AG04449 (cell line): ENCODE data around the gene GRAMD1C.

Source experiments
- CTCF ChIA-PET: fragments of 350-600 bp; formaldehyde crosslinking; extraction: SDS; loops from one replicate; lab custom pipeline; 2021; ENCODE audit warnings: antibody characterized with exemption; lab: Yijun Ruan, JAX
- POLR2A ChIA-PET: fragments of 400-600, 350-600 bp; formaldehyde crosslinking; extraction: SDS; loops from one replicate; lab custom pipeline; 2020; ENCODE audit warnings: antibody characterized with exemption, inconsistent platforms; lab: Yijun Ruan, JAX
- DNase-seq: peaks from one replicate; pipeline ENCODE4 v3.0.0-alpha.2; 2010; ENCODE audit warnings: low read depth, low spot score
- H3K4me3 ChIP-seq: 2 replicates; pipeline ENCODE4 v1.5.1; 2011; ENCODE audit warnings: low read depth, mild to moderate bottlenecking, control low read depth, low read length
- TF ChIP-seq, protein P1 (sequence below): IDR thresholded peaks from one replicate; pipeline ENCODE4 v1.5.1; 2011; ENCODE audit warnings: mild to moderate bottlenecking, moderate library complexity, low read length, control low read depth, inconsistent platforms; ENCODE audit not compliant: insufficient read depth; ENCODE audit errors: missing control alignments

The GRAMD1C gene

DNA sequence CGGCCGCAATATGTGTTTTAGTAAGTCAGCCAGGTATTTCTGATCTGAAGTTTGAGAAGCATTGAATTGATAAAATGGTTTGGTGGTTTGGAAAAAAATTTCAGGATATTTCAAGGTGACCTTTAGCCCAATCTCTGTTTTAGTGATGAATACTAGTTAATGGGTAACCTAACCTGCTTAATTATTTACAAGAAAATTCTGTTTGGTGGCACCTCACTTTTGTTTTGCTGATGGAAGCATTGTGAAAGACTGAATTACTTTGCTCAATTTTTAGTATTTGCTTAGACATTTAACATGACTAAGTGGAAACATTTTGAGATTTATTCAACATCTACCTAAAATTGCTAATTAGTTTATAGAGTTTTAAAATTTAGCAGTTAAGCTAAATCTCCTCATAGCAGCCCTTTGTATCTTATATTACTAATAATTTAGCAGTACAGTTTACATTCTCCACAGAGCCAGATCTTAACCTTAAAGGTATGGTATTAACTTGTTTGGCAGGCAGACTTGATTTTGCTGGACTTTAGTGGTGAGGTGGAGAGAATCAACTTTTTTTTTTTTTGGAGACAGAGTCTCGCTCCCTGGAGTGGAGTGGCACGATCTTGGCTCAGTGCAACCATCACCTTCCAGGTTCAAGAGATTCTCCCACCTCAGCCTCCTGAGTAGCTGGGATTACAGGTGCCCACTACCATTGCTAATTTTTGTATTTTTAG lies 35.4 kb downstream of the GRAMD1C start:
- no peak overlapping the region for H3K4me3 ChIP-seq
- ChIA-PET CTCF (no interaction called here), POLR2A (no interaction called here)
- TF ChIP-seq, protein P1, sequence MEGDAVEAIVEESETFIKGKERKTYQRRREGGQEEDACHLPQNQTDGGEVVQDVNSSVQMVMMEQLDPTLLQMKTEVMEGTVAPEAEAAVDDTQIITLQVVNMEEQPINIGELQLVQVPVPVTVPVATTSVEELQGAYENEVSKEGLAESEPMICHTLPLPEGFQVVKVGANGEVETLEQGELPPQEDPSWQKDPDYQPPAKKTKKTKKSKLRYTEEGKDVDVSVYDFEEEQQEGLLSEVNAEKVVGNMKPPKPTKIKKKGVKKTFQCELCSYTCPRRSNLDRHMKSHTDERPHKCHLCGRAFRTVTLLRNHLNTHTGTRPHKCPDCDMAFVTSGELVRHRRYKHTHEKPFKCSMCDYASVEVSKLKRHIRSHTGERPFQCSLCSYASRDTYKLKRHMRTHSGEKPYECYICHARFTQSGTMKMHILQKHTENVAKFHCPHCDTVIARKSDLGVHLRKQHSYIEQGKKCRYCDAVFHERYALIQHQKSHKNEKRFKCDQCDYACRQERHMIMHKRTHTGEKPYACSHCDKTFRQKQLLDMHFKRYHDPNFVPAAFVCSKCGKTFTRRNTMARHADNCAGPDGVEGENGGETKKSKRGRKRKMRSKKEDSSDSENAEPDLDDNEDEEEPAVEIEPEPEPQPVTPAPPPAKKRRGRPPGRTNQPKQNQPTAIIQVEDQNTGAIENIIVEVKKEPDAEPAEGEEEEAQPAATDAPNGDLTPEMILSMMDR = no peak
- no peak for DNase-seq

DNA sequence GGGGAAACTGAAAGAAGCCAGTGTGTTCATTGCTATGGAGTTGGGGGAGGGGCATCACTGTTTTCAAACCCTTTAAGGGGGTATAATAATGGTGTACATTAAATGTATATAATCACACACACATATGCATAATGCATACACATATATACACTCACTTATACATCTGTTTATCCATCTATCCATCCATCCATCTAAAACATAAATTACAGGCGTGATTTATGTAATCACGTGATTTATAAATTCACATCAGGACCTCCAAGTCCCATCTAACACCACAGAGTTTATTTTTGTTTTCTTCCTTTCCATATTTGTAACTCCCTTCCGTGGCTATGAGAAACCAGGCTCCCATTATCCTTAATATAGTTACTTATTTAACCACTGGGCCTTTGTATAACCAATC lies 39.8 kb downstream of the GRAMD1C start:
- POLR2A ChIA-PET = no interaction called here
- no peak for DNase-seq
- TF ChIP-seq, protein P1 = no peak
- H3K4me3 ChIP-seq = no peak overlapping the region
- CTCF ChIA-PET = no interaction called here

DNA sequence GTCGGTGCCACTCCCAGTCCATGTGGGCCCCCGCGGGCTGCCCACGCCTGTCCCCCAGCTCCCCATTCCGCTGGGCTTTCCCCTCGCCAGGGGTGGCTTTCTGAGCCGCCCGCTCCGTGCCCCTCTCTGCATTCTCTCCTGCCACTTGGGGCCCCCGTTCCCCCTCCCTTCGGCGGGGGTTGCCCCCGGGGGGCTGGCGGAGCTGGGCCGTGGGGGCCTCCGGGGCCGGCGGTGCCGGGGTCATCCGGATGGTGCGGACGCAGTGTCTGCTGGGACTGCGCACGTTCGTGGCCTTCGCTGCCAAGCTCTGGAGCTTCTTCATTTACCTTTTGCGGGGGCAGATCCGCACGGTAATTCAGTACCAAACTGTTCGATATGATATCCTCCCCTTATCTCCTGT lies 46.5 kb downstream of the GRAMD1C start:
- ChIA-PET POLR2A (no interaction called here), CTCF (no interaction called here)
- TF ChIP-seq, protein P1 = no peak
- no peak for DNase-seq
- no peak overlapping the region for H3K4me3 ChIP-seq

DNA sequence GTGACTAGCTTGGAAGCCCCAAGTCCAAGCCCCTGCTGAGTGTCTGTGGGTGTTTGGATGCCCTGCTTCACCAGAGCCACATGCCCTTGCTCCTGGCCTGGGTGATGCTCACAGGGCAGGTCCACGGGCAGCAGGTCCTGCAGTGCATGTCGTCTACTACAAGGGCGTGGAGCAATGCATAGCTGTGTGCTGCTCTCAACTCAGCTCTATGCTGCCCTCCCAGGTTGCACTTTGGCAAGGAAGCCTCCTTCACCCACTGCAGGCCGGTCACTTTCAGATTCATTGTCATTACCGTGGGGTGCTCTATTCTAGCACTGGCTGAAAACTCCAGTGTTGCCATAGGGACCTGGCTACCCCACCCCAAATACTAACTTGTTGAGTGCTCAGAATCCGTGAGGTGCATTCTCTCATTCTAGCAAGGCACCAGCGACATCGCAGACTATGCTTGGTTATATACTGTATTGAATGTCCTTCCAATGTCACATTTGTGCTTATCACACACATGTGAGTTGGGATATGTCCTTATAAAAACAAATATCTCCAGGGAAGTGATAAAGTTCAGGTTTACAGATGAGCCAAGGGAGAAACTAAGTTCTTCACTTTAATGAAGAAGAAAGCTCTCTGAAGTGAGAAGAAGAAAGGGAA lies 51.8 kb downstream of the GRAMD1C start:
- CTCF ChIA-PET = no interaction called here
- TF ChIP-seq, protein P1 = no peak
- no peak for DNase-seq
- POLR2A ChIA-PET = no interaction called here
- H3K4me3 ChIP-seq = no peak overlapping the region

DNA sequence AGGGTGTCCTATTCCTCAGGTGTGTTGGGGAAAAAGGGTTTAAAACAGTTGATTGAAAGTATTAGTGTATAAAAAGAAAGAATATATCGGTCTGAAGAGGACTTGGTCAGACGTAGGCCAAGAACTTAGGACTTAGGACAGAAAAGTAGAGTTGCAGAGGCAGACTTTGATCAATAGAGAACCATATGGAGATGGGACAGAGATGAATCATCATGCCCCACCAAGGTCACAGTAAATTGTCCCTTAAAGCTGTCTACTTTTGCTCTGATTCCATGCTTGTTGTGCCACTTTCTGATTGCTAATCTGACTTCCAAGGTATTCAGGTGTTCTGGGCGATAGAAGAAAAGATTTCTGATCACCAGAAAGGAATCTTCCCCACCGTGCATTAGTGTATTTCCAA lies 56.3 kb downstream of the GRAMD1C start:
- no peak for DNase-seq
- no peak overlapping the region for H3K4me3 ChIP-seq
- ChIA-PET CTCF (interaction anchor here (1.1 kb wide), 1 partner anchor 50 kb away, joined by 6 read pairs; no protein-coding TSS in a partner anchor), POLR2A (no interaction called here)
- TF ChIP-seq, protein P1 = no peak

DNA sequence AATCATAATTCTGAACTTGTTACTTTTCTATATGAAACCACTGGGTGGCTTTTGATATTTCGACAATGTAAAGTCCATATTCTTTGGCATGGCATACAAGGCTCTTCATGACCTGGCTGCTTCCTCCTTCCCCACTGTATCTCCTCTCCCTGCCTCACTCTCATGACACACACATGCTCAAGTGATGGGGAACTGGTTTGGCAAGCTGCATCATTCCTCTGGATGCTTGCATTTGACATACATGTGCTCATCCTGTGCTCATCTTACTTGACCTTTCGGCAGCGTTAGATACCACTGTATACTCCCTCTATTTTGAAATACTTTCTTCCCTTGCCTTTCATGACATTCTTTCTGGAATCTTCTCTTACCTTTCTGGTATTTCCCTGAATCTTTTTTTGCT lies 57.4 kb downstream of the GRAMD1C start:
- CTCF ChIA-PET = no interaction called here
- DNase-seq = no peak
- no peak overlapping the region for H3K4me3 ChIP-seq
- TF ChIP-seq, protein P1 = no peak
- POLR2A ChIA-PET = no interaction called here
